Hematopoietic multipotent progenitor cell treated with erythropoietin and hydrocortisone succinate and interleukin-3 and kit ligand, for 6 days (in vitro differentiated cells): Measurements from ENCODE around the gene BRAP.
"Not testable (repeated sequence)": the region's sequence is repeated elsewhere in the genome, so short reads cannot be mapped to it uniquely, and the experiment has no call there.

ENCODE experiments used
- DNase-seq: peaks from one replicate; pipeline ENCODE4 v3.0.0-alpha.2; 2015

Gene BRAP

GRCh38 chr12:111605911-111606766, 79.6 kb downstream of the BRAP start:
- DNase-seq, result no peak

GRCh38 chr12:111602857-111603256, 82.9 kb downstream of the BRAP start:
- not testable (repeated sequence) for DNase-seq

GRCh38 chr12:111602348-111602747, 83.4 kb downstream of the BRAP start:
- no peak for DNase-seq

GRCh38 chr12:111600986-111601385, 84.8 kb downstream of the BRAP start:
- DNase-seq, result not testable (repeated sequence)

- DNase-seq, result no peak
These were observed 85.5 kb downstream of the BRAP start for GRCh38 chr12:111600205-111600642.

- DNase-seq, result peak; percentile 94
These were observed 86.1 kb downstream of the BRAP start for GRCh38 chr12:111599453-111600204.

- peak; percentile 80 for DNase-seq
These were observed 86.9 kb downstream of the BRAP start, which contains the start of gene ATXN2 for GRCh38 chr12:111598637-111599452. TSS of gene ATXN2 (minus strand) at chr12:111599315. CDS start at chr12:111599034, 281 bp downstream.

GRCh38 chr12:111597831-111598636, 87.7 kb downstream of the BRAP start:
- DNase-seq, result peak; percentile 57

GRCh38 chr12:111596985-111597830, 88.5 kb downstream of the BRAP start:
- peak; percentile 72 for DNase-seq

GRCh38 chr12:111595341-111595835, 90.4 kb downstream of the BRAP start:
- not testable (repeated sequence) for DNase-seq
